ENCODE results near the gene ISLR. TPM values are rescaled to one million over a fixed set of nuclear protein-coding genes. Genes with fewer than 3 reads are reported as not detected.
A peak's percentile ranks its signal among the peaks of the same experiment; 100 is the strongest.

ISLR gene
- total RNA-seq, 1 donor from 2014 or later, result not detected

DNA sequence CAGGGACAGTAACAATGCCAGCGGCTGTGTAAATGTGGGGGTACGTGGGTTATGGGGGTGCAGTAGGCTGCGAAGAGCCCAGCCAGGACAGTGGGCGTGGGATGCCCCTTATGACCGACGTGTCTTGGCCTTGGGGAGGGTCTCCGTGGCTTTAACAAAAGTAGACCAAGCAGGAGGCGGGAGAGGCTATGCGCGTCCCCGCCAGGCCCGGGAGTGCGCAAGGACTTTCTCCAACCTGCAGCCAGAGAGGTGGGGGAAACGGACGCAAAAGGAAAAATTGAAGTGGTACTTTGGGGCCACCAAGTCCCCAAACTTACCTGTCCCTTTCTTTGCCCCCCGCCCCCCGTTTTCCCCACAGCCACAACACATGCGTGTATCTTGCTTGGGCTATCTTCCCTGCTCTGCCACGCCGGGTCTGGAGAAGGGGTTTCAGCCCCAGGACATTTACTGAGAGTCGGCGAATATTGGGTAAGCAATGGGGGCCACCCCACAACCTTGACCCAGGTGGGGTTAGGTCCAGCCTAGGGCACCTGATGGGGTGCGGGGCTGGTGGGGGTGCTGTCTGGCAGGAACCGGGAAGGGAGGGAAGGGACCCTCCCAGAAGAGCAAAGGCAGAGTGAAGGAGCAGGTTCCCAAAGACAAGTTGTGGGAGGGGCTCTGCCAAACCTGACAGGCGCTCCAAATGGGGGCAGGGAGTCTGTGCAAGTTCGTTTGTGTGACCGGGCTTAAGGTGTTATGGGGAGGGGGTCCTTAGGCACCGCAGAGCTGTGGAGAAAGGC lies 42.5 kb upstream of the ISLR start:
- Mint-ChIP-seq H3K4me3 (no peak overlapping the region), H3K4me1 (peaks cover 56% of the 10 kb centered on the region)
- POLR2A ChIA-PET, result no interaction called here

DNA sequence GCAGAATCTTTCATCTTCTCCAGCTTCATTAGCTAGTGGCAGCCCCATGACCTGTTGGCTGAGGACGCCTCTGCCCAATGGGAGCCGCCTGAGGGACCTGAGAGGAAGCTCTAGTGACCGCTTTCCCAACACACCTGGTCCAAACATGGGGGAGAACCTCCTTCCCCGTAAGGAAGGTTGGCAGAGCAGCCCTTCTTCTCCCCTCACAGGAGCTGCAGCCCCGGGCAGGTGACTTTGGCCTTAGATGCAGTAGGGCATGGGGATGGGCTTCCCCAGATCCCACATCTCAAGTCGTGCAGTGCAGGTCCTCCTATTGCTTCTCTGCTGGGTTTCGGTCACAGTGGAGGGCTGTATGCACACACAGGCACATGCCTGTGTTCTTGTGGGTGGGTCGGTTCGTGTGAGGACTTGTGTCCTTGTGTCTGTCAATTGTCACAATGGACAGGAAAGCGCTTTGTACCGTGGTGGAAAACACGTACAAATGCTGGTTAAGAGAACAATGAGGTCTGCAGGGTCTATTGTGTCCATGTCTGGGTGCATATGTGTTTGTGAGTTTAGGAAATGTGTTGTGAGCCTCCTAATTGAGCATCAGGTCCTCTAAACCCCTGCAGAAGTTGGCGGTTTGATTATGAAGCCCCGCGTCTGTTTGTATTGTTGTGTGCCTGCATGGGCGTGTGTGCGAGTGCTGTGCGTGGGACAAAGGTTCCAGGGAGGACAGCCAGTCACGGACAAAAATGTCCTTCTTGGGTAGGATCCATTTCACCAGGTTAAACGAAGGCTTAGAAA lies 41.7 kb upstream of the ISLR start:
- POLR2A ChIA-PET, result no interaction called here
- Mint-ChIP-seq H3K27ac (peak overlapping the region; percentile 59), H3K4me1 (peaks cover 63% of the 10 kb centered on the region), H3K36me3 (ENCODE audit: low read depth) (no peaks in the 10 kb centered on the region), H3K4me3 (no peak overlapping the region), H3K9me3 (no peaks in the 10 kb centered on the region), H3K27me3 (peaks cover 65% of the 10 kb centered on the region)
- DNase-seq, result no peak
- no peak for TF ChIP-seq CTCF (IDR thresholded peaks at IDR 0.05)
- intact Hi-C loops (cut with micrococcal nuclease), result no loop called here
- no peak for ATAC-seq (ENCODE audit: low read depth)
- CTCF ChIA-PET, result interaction anchor here (0.9 kb wide), 1 partner anchor 163 kb away, joined by 3 read pairs; no protein-coding TSS in a partner anchor

More for the DNA sequence above, 42.5 kb upstream of the ISLR start:
- Mint-ChIP-seq H3K27me3 (peaks cover 61% of the 10 kb centered on the region), H3K36me3 (ENCODE audit: low read depth) (no peaks in the 10 kb centered on the region), H3K9me3 (no peaks in the 10 kb centered on the region), H3K27ac (peak overlapping the region; percentile 7)
- TF ChIP-seq CTCF (IDR thresholded peaks at IDR 0.05), result no peak
- DNase-seq (no peak), ATAC-seq (ENCODE audit: low read depth) (no peak)
- CTCF ChIA-PET, result no interaction called here
- intact Hi-C loops (cut with micrococcal nuclease), result no loop called here

GRCh38 chr15:74132681-74133651 lies 40.5 kb upstream of the ISLR start:
- ChIA-PET POLR2A (no interaction called here), CTCF (interaction anchor here (0.8 to 1.4 kb wide), 3 partner anchors 160 to 165 kb away, joined by 3 to 5 read pairs (median 3); no protein-coding TSS in a partner anchor)
- Mint-ChIP-seq H3K4me1 (peaks cover 59% of the 10 kb centered on the region), H3K27ac (no peak overlapping the region), H3K9me3 (no peaks in the 10 kb centered on the region), H3K36me3 (ENCODE audit: low read depth) (no peaks in the 10 kb centered on the region), H3K27me3 (peaks cover 71% of the 10 kb centered on the region), H3K4me3 (no peak overlapping the region)
- ATAC-seq (ENCODE audit: low read depth) (no peak), DNase-seq (no peak)
- intact Hi-C loops (cut with micrococcal nuclease), result no loop called here
- TF ChIP-seq CTCF (IDR thresholded peaks at IDR 0.05), result no peak

- H3K36me3 Mint-ChIP-seq (ENCODE audit: low read depth), result no peaks in the 10 kb centered on the region
- ATAC-seq (ENCODE audit: low read depth), result no peak
- DNase-seq, result no peak
- ChIA-PET CTCF (interaction anchor here (1.0 to 1.4 kb wide), 2 partner anchors 12 to 161 kb away, joined by 3 to 5 read pairs; no protein-coding TSS in a partner anchor), POLR2A (no interaction called here)
- no peak for TF ChIP-seq CTCF (IDR thresholded peaks at IDR 0.05)
- no peak overlapping the region for H3K4me3 Mint-ChIP-seq
- peaks cover 78% of the 10 kb centered on the region for H3K27me3 Mint-ChIP-seq
- no peaks in the 10 kb centered on the region for H3K9me3 Mint-ChIP-seq
- peaks cover 54% of the 10 kb centered on the region for H3K4me1 Mint-ChIP-seq
- intact Hi-C loops (cut with micrococcal nuclease), result loop anchor here (2.0 kb wide), 1 partner anchor 161 kb away; no protein-coding TSS in a partner anchor
- H3K27ac Mint-ChIP-seq, result no peak overlapping the region
Measured at GRCh38 chr15:74133694-74134386, 39.7 kb upstream of the ISLR start.
